HG02759 (cell line): ENCODE data around the gene PBXIP1.
A peak's percentile ranks its signal among the peaks of the same experiment; 100 is the strongest.
"Not testable (repeated sequence)": the region's sequence is repeated elsewhere in the genome, so short reads cannot be mapped to it uniquely, and the experiment has no call there.

Experiments used
- ATAC-seq: cut with Tn5 transposase; IDR thresholded peaks from one replicate; pipeline ENCODE4 v1.9.1; 2021; ENCODE audit warnings: mild to moderate bottlenecking, moderate library complexity; ENCODE audit not compliant: unreplicated experiment

The PBXIP1 gene

DNA sequence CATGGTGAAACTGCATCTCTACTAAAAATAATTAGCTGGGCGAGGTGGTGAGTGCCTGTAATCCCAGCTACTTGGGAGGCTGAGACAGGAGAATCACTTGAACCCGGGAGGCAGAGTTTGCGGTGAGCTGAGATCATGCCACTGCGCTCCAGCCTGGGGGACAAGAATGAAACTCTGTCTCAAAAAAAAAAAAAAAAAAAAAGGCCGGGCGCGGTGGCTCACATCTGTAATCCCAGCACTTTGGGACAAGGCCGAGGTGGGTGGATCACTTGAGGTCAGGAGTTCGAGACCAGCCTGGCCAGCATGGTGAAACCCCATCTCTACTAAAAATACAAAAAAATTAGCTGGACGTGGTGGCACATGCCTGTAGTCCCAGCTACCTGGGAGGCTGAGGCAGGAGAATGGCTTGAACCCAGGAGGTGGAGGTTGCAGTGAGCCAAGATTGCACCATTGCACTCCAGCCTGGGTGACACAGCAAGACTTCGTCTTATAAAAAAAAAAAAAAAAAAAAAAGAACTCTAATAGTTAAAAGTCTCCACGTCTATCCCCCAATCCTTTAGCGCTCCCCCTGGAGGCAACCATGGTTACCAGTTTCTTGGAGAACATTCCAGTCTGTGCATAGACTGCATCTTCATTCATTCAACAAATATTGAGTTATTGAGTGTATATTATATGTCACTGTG, 39.5 kb upstream of the PBXIP1 start:
- not testable (repeated sequence) for ATAC-seq

DNA sequence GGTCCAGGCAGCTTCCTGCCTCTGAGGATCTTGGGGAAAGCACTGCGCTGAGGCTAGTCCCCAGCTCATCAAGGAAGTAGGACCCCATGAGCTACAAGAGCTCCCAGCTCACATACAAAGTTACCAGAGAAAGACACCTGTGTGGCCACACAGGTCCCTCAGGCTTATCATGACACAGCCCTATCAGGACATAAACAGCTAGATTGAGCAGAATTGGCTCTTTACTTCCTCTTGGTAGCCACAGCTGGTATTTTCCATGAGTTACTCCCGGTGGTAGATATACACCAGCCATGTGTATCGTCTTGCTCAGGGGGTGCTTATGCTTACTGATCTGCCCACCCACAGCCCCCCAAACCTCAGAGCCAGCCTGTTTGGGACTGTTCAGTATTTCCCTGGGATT, 38.7 kb upstream of the PBXIP1 start:
- ATAC-seq = no peak

DNA sequence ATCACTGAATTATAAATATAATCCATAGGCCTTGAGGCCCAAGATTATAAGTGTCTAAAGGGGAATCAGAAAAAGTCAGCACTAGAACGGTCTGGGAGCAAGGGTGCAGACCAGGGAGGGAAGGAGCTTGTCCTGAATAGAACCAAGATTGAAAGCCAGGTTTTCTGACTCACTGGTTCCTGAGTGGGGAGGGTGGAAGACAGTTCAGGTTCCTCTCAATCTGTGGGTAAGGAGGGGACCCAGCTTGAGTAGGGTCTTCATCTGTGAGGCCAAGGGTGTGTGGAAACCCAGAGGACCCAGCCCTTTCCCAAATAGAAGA, 38.3 kb upstream of the PBXIP1 start:
- ATAC-seq = no peak

DNA sequence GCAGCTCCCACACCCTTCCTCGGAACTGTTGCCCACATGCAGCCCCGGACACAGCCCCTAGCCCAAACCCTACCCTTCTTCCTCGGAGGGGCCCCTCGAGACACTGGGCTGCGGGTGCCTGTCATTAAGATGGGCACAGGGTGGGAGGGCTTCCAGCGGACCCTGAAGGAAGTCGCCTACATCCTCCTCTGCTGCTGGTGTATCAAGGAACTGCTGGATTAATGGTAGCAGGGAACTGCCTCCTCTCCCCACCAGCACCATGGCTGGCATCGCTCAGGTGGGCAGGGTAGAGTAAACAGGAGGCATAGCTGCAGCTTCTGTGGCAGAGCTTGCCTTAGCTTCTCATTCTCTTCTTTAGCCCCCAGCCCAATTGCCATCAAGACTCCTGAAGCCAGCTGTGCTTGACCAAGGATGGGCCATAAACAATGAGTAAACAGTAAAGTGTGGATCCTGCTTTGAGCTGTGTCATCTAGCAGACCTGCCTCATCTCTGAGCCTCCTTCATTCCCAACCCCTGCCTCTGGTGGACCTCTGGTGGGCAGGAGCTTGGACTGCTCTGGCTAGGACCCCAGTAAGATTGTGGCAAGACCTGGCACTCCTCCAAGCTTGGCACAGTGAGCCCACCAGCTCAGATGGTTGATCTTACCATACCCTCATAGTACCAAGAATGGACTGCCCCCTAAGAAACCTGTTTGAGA, 37.8 kb upstream of the PBXIP1 start, which contains the start of gene LENEP:
LENEP (plus strand) TSS at position 15 of the 697 bp plus-strand sequence; CDS start at position 37, 22 bp downstream.
- no peak for ATAC-seq

DNA sequence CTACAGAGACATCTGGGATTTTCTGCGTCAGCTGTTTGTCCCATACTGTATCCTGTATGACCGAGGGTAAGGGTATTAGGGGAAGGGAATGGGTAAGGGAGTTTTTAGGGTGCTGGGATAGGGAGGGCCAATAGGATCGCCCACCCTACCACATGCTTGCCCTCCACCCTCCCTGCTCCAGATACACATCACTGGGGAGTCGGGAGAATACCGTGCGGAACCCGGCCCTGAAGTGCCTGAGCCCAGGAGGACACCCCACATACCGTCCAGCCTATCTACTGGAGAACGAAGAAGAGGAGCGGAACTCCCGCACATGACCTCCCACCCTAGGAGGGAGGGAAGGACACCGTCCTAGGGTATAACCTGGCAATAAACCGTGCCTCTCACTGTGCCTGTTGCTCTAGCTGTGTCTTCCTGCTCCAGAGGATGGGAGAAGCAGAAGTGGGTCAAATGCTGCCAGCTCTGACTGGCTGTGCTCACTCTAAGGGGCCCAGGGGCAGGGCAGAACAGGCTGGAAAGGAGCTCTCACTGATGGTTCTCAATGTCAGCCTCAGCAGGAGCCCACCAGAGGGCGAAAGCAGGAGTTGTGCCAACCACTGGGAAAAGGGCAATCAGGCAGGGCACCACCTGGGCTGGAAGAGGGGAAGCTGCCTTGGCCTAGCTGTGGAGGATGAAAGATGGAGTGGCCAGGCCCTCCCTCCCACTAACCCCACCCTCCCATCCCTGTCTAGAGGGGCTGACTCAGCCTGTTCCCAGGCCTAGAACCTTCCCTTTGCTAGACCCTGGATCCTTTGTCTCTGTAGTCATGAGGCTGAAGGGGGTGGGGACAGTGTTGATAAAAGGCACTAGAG, 37.0 kb upstream of the PBXIP1 start:
- no peak for ATAC-seq

DNA sequence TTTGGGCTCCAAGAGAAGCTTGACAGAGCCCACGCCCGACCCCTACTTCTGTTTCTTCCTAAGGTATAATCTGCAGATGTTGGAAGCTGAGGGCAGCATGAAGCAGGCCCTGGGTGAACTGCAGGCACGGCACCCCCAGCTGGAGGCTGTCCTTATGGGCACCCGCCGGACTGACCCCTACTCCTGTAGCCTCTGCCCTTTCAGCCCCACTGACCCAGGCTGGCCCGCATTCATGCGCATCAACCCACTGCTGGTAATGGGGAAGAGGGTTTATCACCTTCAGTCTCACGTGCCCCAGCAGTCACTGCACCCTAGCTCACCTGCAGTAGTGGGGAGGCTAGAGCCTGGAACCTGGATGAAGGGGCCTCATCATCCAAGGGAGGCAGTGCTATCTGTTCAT, 34.4 kb upstream of the PBXIP1 start:
- ATAC-seq = no peak

DNA sequence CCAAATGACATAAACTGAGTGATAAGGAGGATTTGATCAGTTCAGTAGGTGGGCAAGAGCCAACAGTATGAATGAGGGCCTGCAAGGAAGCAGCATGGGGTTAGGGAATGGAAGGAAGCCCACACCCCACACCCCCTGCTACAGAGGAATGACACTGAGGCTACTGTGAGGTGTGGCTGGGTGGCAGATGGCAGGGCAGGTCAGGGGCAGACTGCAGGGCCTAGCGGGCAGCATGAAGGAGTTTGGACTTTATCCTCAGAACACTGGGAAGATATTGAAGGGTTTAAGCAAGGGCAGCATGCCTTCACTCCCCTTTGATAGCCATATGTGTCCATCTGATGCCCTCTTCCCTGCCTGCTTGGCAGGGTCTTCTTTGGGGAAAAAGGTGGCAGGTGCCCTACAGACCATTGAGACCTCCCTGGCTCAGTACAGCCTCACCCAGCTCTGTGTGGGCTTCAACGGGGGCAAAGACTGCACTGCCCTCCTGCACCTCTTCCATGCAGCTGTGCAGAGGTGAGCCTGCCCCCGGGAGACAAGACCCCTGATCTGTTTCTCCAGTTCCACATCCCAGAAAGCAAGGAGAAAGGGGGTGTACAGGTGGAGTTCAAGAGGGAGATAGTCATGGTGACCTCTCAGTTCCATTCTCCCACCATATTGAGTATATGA, 33.4 kb upstream of the PBXIP1 start:
- ATAC-seq = no peak

DNA sequence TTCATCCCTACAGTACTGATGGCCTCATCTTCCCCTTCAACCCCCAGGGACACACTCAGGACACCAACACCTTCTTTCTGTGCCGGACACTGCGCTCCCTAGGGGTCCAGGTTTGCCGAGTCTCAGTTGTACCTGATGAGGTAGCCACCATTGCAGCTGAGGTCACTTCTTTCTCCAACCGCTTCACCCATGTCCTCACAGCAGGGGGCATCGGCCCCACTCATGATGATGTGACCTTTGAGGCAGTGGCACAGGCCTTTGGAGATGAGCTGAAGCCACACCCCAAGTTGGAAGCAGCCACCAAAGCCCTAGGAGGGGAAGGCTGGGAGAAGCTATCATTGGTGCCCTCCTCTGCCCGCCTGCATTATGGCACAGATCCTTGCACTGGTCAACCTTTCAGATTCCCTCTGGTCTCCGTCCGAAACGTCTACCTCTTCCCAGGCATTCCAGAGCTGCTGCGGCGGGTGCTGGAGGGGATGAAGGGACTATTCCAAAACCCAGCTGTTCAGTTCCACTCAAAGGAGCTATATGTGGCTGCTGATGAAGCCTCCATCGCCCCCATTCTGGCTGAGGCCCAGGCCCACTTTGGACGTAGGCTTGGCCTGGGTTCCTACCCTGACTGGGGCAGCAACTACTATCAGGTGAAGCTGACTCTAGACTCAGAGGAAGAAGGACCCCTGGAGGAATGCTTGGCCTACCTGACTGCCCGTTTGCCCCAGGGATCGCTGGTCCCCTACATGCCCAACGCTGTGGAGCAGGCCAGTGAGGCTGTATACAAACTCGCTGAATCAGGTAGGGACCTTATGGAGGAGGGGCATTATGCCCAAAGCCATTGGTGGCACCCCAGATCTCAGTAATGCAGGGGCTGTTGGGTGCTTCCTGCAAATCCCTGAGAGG, 32.4 kb upstream of the PBXIP1 start:
- no peak for ATAC-seq

DNA sequence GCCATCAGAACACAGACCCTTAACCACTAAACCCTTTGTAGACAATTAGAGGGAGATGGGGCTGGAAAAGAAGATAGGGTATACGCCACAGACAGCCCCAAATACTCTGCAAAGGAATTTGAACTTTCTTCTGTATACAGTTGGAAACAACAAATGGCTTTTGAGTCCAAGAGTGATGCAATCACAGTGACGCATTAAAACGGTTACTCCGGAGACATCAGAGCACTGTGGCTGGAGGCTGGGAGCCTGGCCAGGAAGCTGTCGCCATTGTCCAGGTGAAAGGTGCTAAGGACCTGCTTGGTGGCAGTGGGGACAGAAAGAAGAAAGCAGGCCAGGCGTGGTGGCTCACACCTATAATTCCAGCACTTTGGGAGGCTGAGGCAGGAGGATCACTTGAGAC, 31.4 kb upstream of the PBXIP1 start:
- ATAC-seq = no peak

DNA sequence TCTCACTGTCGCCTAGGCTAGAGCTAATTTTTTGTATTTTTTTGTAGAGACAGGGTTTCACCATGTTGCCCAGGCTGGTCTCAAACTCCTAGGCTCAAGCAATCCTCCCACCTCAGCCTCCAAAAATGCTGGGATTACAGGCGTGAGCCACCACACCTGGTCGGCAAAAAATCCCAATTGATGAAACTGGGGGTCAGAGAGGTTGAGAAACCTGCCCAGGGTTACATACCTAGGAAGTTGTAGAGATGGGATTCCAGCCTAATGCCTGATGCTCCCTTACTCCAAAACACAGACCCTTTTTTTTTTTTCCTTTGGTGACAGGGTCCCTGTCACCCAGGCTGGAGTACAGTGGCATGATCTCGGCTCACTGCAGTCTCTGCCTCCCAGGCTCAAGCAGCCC, 30.8 kb upstream of the PBXIP1 start:
- ATAC-seq = not testable (repeated sequence)

DNA sequence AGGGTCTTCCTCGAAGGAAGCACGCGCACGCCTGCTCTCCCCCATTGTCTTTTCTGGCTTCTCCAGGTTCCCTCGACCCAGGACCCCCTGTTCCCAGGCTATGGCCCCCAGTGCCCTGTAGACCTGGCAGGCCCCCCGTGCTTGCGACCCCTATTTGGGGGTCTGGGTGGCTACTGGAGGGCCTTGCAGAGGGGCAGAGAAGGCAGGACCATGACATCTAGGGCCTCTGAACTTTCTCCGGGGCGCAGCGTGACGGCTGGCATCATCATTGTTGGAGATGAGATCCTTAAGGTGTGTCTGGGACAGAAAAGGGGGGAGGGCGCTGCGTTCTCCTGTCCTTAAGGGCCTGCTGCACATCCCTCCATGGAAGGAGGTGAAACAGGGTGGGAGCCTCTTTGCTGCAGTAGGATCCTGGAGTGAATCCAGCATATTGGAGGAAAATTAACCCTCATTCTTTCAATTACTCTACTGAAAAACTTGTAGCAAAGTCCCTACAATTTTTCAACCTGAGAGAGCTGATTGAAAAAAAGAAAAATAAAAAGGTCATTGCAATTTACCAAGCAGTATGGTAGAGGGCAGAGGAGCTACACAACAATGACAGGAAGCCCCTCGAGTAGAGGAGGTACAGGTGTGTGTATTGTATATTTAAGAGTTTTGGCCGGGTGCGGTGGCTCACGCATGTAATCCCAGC, 28.0 kb upstream of the PBXIP1 start:
- ATAC-seq = no peak

DNA sequence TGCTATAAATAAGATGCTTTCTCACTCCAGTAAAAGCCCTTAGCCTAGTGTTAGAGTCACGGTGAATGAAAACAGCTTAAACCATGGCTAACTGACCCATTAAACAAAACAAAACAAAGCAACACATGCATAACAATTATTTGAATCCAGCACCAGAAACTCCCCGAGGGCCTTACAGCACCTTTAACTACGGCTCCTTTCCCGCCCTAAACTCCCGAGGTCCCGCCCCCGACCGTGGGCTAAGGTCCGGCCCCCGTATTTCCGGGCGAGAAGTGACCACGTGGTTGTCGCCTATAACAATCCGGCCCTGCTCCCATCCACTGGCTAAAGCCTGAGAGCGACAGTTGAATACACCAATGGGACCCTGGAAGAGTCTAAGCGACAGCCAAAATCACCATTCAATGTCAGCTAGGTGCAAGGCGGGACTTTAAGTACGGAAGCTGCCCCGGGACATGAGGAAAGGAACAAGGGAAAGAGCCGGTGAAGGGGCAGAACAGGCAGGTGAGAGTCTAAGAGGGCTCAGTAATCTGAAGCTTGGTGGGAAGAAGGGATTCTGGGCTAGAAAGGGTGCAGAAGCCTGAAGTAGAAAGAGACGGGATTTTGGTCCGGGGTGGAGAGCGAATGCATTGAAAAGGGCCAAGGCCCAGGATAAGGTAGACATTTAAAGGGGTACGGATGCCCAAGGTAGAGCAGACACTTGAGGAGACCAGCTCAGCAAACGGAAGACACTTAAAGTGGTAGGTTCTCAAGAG, 27.2 kb upstream of the PBXIP1 start, which contains the start of gene FLAD1:
FLAD1 (plus strand) TSS at position 448 of the 752 bp plus-strand sequence. CDS start 351 bp downstream, outside the sequence.
- peak; percentile 100 for ATAC-seq

DNA sequence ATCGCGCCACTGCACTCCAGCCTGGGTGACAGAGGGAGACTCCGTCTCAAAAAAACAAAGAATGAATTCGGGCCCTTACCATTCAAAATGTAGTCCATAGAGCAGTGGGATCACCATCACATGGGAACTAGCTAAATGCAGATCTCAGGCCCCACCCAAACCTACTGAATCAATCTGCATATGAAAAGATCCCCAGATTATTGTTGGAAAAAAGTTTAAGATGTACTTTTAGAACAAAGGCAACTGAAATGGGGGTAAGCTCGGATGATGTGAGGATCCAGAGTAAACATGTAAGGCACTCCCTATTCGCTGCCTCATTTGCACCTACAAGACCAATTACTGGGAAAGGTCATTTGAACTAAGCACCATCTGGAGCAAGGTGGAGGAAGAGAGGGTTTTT, 26.4 kb upstream of the PBXIP1 start:
- ATAC-seq = no peak

DNA sequence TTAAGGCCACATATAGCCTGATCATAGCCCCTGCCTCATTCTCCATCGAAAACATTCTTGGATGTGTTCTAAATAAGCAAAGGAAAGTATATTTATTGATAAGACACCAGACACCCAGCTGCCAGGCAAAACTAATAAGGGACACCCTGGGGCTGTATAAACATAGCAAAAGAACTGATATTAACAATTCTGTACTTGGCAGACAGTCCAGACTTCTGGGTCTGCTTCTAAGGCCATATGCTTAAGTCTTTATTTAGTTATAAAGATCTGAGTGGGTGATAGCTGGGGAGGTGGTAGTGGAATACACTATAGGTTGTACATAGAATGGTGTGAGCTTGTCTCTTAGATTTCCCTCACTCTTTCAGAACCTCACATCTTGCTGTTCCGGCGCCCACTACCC, 22.5 kb upstream of the PBXIP1 start:
- ATAC-seq = no peak

DNA sequence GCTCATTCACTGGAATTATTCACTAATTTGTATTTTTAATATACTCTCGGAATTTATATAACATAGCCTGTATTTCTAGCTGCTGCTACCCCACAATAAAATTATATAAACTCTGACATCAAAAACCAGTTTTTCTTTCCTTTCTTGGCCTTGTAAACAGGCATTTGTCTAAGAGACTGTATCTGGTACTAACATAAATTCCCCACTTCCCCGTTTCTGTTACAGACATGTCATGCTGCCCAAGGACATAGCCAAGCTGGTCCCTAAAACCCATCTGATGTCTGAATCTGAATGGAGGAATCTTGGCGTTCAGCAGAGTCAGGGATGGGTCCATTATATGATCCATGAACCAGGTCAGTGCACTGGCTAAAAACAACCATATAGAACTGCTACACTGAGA, 21.9 kb upstream of the PBXIP1 start:
- ATAC-seq = not testable (repeated sequence)

DNA sequence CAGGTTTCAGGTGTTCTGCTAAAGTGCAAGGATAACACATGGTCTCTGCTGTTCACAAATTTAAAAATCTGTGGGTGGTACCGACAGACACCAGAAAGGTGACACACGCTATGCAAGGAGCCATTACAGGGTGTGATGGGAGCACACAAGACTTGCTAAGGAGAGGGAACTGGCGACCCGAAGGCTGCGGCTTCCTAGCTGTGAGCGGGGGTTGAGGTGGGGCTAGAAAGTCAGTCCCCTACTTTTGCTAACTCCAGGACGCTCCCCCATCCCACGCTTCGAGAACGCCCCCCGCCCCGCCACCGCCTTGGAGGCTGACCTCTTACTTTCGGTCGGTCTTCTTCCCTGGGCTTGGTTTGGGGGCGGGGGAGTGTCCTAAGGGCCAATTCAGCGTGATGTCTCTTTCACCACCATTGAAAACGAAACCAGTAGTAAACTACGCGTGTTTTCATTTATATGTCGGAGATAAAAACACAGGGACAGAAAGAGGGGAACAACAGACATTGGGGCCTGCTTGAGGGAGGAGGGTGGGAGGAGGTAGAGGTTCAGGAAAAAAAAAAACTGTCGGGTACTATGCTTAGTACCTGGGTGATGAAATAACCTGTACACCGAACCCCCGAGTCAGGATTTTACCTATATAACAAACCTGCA, 19.6 kb upstream of the PBXIP1 start:
- ATAC-seq = no peak

DNA sequence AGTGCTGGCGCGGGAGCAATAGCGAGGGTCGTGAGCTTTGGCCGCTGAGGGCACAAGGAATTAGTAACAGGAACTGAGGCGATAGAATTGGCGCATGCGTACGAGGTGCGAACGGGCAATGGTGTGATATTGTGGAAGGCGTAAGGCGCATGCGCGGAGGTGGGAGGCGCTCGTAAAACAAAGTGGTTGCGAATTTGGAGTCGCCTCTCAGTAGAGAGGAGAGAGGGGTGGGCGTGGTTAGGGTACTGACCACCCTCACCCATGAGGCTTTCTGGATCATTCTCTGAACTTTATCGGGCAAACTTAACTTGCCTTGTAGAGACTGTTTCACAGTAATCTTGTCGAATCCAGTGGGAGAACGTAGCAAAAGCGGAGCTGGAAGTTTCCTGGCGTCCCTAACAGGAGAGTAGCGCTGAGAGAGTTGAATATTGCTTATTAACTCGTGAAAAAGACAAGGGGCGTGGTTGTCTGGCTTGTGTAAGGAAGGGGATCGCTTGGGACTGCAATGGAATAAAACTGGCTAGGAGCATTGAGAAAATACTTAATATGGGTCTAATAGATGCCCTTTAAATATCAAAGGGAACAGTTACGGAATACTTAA, 19.0 kb upstream of the PBXIP1 start:
- ATAC-seq = peak; percentile 55
